Measurements from ENCODE around the gene COA8. TPM values are rescaled to one million over a fixed set of nuclear protein-coding genes. Genes with fewer than 3 reads are reported as not detected.

The COA8 gene, protein sequence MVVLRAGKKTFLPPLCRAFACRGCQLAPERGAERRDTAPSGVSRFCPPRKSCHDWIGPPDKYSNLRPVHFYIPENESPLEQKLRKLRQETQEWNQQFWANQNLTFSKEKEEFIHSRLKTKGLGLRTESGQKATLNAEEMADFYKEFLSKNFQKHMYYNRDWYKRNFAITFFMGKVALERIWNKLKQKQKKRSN
- total RNA-seq (2022; extraction: Qiagen RNA extraction; ENCODE audit: low read depth), result 45.5 to 54.4 TPM (median 50.7 TPM) in 5 replicates

DNA sequence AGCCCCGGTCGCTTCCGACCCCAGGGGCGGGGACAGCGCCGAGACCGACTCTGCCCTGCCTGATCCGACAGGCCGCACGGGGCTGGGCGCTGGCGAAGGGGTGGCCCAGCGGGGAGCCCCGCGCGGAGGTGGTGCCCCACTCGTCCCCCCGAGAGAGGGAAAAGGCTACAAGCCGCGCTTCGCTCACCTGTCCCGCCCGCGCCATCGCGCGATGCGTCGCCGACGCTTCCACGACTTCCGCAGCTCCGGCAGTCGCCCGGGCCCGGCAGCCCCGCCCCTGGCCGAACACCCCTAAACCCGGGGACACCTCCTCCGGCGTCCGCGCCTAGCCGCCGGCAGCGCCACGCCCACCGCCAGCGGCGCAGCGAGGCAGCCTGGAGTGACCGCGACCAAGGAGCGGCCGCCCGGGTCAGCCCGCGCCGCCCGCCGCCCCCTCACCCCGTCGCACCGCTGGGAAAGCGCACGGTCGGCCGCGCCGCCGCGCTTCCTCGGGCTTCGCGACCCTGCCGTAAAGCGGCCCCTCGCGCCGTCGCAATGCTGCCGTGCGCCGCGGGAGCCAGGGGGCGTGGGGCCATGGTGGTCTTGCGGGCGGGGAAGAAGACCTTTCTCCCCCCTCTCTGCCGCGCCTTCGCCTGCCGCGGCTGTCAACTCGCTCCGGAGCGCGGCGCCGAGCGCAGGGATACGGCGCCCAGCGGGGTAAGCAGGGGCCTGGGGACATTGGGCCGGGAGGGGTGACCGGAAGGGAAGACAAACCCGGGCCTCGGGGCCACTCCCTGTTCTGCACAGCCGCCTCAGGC, at the start of gene COA8, which contains the start of gene BAG5:
COA8 (plus strand) TSS at position 532 of the 797 bp plus-strand sequence; CDS start at position 574, 42 bp downstream.
BAG5 (minus strand) TSS at position 229 of the 797 bp plus-strand sequence. CDS start 1,493 bp downstream, outside the sequence.

DNA sequence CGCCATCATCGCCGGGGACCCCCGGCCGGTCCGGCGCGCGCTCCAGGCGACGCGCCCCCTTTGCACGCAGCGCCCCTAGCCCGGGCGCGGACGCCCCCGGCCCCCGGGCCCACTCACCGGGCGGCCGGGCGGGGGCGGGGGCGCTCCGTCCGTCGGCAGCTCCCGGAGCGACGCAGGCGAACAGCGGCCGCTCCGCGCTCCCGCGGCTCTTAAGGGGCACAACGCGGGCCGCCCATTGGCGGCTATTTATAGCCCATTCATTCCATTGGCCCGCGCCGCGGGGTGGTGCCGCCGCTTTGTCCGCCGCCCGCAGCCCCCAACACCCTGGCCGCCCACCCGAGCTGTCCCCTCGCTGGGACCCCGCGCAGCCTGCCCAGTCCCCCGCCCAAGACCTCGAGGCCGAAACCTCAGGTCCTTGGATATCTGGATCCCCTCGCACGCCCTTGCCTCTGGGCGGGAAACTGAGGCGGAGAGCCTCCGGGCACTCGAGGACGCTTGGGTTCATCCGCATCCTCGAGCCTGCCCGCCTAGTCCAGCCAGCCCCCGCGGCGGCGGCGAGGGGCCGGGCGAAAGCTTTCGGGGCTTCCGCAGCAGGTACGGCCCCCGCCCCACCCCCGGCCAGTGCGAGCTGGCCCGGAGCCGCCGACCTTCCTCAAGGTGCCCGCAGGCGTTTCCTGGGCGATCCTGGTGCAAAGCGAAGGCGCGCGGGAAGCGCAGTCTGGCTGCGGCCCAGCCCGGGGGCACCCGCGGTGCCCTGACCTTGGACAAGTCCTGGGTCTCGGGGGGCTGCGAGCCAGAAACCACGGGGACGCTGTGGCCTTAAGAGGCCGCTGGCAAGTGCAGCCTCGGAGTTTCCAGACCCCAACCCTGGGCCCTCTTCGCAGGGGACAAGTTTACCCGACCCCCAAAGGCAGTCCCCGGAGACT, 39.8 kb upstream of the COA8 start, which contains the start of gene CKB:
CKB (minus strand) TSS at position 182 of the 926 bp plus-strand sequence. CDS start 337 bp downstream, outside the sequence.

DNA sequence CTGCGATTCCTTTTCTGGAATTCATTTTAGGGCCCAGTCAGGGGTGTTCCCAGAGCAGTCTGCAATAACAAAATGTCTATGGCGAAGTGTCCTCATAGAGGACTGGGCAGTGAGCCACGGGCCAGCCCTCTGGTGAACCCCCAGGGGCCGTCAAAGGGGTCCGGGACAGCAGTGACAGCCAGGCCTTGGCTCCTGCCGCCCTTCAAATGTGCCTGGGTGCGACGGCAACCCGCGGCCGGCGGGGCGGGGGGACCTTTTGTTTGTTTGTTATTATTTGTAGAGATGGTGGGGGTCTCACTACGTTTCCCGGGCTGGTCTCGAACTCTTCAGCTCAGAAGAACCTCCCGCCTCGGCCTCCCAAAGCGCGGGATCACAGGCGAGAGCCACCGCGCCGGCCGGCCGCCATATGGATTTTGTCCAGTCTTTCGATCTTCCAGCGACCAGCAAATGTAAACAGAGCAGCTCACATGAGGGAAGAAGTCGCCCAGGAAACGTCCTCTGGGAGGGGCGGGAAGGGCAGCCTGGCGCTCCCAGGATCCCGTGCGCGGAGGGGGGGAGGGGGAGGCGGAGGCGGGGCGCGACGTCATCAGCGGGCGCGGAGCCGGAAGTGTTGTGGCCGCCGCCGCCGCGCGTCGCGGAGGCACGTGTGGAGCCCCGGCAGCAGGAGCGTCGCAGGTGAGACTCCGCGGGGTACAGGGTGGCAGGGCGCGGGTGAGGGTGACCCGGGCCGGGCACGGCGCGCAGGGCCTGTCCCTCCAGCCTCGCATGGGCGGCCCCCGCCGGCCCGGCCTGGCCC, 34.0 kb upstream of the COA8 start, which contains the start of gene TRMT61A:
TRMT61A (plus strand) TSS at position 610 of the 796 bp plus-strand sequence. CDS start 783 bp downstream, outside the sequence.

DNA sequence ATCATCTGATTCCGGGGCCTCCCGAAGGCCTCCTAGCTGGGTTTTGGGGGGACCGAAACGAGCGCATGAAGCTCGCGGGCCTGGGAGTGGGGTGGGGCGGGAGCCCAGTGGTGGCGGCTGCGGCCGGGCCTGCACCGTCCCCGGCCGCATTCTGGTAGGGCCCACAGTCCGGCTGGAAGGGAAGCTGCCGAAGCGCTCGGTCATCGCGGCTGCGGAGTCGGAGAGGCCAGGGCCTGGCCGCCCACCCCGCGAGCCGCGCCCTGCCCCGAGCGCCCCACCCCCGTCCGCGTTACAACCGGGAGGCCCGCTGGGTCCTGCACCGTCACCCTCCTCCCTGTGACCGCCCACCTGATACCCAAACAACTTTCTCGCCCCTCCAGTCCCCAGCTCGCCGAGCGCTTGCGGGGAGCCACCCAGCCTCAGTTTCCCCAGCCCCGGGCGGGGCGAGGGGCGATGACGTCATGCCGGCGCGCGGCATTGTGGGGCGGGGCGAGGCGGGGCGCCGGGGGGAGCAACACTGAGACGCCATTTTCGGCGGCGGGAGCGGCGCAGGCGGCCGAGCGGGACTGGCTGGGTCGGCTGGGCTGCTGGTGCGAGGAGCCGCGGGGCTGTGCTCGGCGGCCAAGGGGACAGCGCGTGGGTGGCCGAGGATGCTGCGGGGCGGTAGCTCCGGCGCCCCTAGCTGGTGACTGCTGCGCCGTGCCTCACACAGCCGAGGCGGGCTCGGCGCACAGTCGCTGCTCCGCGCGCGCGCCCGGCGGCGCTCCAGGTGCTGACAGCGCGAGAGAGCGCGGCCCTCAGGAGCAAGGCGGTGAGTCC, 66.1 kb downstream of the COA8 start, which contains the start of gene KLC1:
KLC1 (plus strand) TSS at position 528 of the 819 bp plus-strand sequence. CDS start 25,354 bp downstream, outside the sequence.

Other genes starting within 250 kb of the COA8 start
- 221 to 305 TPM (median 281 TPM) in 5 replicates for gene EIF5, start 228.7 kb upstream of the COA8 start, total RNA-seq (2022; extraction: Qiagen RNA extraction; ENCODE audit: low read depth)
- gene MARK3, start 177.5 kb upstream of the COA8 start, total RNA-seq (2022; extraction: Qiagen RNA extraction; ENCODE audit: low read depth), result 60.1 to 64.8 TPM (median 62.4 TPM) in 5 replicates
- gene CKB, start 40.1 kb upstream of the COA8 start, total RNA-seq (2022; extraction: Qiagen RNA extraction; ENCODE audit: low read depth), result 74.0 to 101 TPM (median 85.8 TPM) in 5 replicates
- gene TRMT61A, start 33.8 kb upstream of the COA8 start, total RNA-seq (2022; extraction: Qiagen RNA extraction; ENCODE audit: low read depth), result 22.4 to 32.6 TPM (median 26.7 TPM) in 5 replicates
- 22.7 to 26.7 TPM (median 26.1 TPM) in 5 replicates for gene BAG5, start 303 bp upstream of the COA8 start, total RNA-seq (2022; extraction: Qiagen RNA extraction; ENCODE audit: low read depth)
- gene KLC1, start 66.3 kb downstream of the COA8 start, total RNA-seq (2022; extraction: Qiagen RNA extraction; ENCODE audit: low read depth), result 82.1 to 109 TPM (median 105 TPM) in 5 replicates
- 26.7 to 32.8 TPM (median 32.2 TPM) in 5 replicates for gene XRCC3, start 152.5 kb downstream of the COA8 start, total RNA-seq (2022; extraction: Qiagen RNA extraction; ENCODE audit: low read depth)
- 27.1 to 36.8 TPM (median 33.0 TPM) in 5 replicates for gene ZFYVE21, start 152.8 kb downstream of the COA8 start, total RNA-seq (2022; extraction: Qiagen RNA extraction; ENCODE audit: low read depth)

All from A549 treated with DMSO at 1 μM for 4 hours (cell line).